Prostate gland (tissue), 2 donors: Measurements from ENCODE around the gene KAZALD1. TPM values are rescaled to one million over a fixed set of nuclear protein-coding genes. Genes with fewer than 3 reads are reported as not detected.

ENCODE experiments used
- DNase-seq: peaks from one replicate; pipeline ENCODE4 v3.0.0-alpha.2; 2019; ENCODE audit warnings: low spot score
- H3K27ac ChIP-seq, 2 donors: fragments of 200-600 bp; sonication (generic); 2 replicates each; pipeline ENCODE4 v1.5.1; 2017 to 2019
- H3K27me3 ChIP-seq: fragments of 200-600 bp; sonication (generic); replicated peaks from 2 replicates; pipeline ENCODE4 v1.5.1; 2019; ENCODE audit not compliant: insufficient read depth
- H3K36me3 ChIP-seq, 2 donors: fragments of 200-600 bp; sonication (generic); 1 replicate in 1 of 2; 2 replicates in 1 of 2; pipeline versions ENCODE4 v1.5.1 to v1.8.1; 2017 to 2019
- H3K4me1 ChIP-seq: fragments of 200-600 bp; sonication (generic); replicated peaks from 2 replicates; pipeline ENCODE4 v1.5.1; 2019
- H3K4me3 ChIP-seq, 2 donors: fragments of 200-600 bp; sonication (generic); 2 replicates each; pipeline ENCODE4 v1.5.1; 2017 to 2019
- H3K9me3 ChIP-seq: fragments of 200-600 bp; sonication (generic); 2 replicates; pipeline ENCODE4 v1.5.1; 2017
- CTCF ChIP-seq, 4 experiments: fragments of 200-600 bp in 2 of 4; fragments of 450-650 bp in 2 of 4; sonication (generic) in 2 of 4; IDR thresholded peaks; 1 replicate in 3 of 4; 2 replicates in 1 of 4; pipeline ENCODE4 v1.5.1; 2016 to 2019; ENCODE audit warnings: antibody characterized with exemption in 4 of 4, mild to moderate bottlenecking in 2 of 4, moderate library complexity in 2 of 4
- POLR2A ChIP-seq: fragments of 450-650 bp; IDR thresholded peaks from one replicate; pipeline ENCODE4 v1.6.1; 2016; ENCODE audit warnings: antibody characterized with exemption, mild to moderate bottlenecking
- POLR2AphosphoS5 ChIP-seq: sonication (generic); formaldehyde crosslinking; IDR thresholded peaks from one replicate; pipeline ENCODE4 v1.6.1; 2017; ENCODE audit warnings: antibody characterized with exemption
- WGBS: methylation state at CpG from one replicate; pipeline ENCODE4 v1.1.5; 2018; 5-methylcytosine and 5-hydroxymethylcytosine counted together
- intact Hi-C: fragments of 100-400 bp; cut with DNase I; formaldehyde crosslinking; loops from one replicate; pipeline ENCODE4 v1.14.2; 2022
- total RNA-seq, 2 donors: library from RNA; depleted of rRNA; stranded (reverse); fragments of >200 nt; gene quantifications; one replicate each; pipeline ENCODE4 v1.1.0, GENCODE V29; 2016

The KAZALD1 gene
- total RNA-seq, 2 donors from 2014 or later, result 9.8 to 24.4 TPM

GRCh38 chr10:101066146-101066895, 4.5 kb downstream of the KAZALD1 start:
- Histone ChIP-seq H3K9me3 (no peaks in the 10 kb centered on the region), H3K4me1 (peaks cover 5% of the 10 kb centered on the region), H3K4me3 (peak overlapping the region; percentile 38 to 47), H3K27ac (peak overlapping the region; percentile 82 to 85), H3K27me3 (no peaks in the 10 kb centered on the region), H3K36me3 (no peaks in the 10 kb centered on the region)
- peak; percentile 66 for DNase-seq
- intact Hi-C loops, result loop anchor here (2.0 to 5.0 kb wide), 2 partner anchors 26 to 34 kb away; partner anchors contain the start of genes PDZD7 and SFXN3
- TF ChIP-seq CTCF (IDR thresholded peaks at IDR 0.05), result peak in 2 of 4 experiments; percentile 48 to 59
- TF ChIP-seq POLR2A, result peak; percentile 14
- TF ChIP-seq POLR2AphosphoS5, result peak; percentile 36
- 2% methylated on average over 46 of the region's 49 CpGs for WGBS

- Histone ChIP-seq H3K9me3 (no peaks in the 10 kb centered on the region), H3K4me3 (peak overlapping the region; percentile 38 to 47), H3K4me1 (peaks cover 5% of the 10 kb centered on the region), H3K36me3 (no peaks in the 10 kb centered on the region), H3K27me3 (no peaks in the 10 kb centered on the region), H3K27ac (peak overlapping the region; percentile 82 to 85)
- intact Hi-C loops, result loop anchor here (2.0 to 5.0 kb wide), 2 partner anchors 26 to 35 kb away; partner anchors contain the start of genes PDZD7 and SFXN3
- WGBS, result 1% methylated on average over 31 of the region's 31 CpGs
- DNase-seq, result no peak
- TF ChIP-seq CTCF (IDR thresholded peaks at IDR 0.05) (no peak), POLR2A (no peak), POLR2AphosphoS5 (no peak)
These were observed 5.1 kb downstream of the KAZALD1 start for GRCh38 chr10:101066896-101067355.

GRCh38 chr10:101067356-101068083, 5.7 kb downstream of the KAZALD1 start:
- H3K4me1 ChIP-seq, result peaks cover 5% of the 10 kb centered on the region

GRCh38 chr10:101069441-101069840, 7.7 kb downstream of the KAZALD1 start:
- Histone ChIP-seq H3K27ac (no peak overlapping the region), H3K4me1 (peaks cover 5% of the 10 kb centered on the region), H3K27me3 (no peaks in the 10 kb centered on the region), H3K36me3 (no peaks in the 10 kb centered on the region), H3K4me3 (no peak overlapping the region), H3K9me3 (no peaks in the 10 kb centered on the region)
- WGBS, result 81% methylated on average over 5 of the region's 5 CpGs
- intact Hi-C loops, result loop anchor here (5.0 kb wide), 1 partner anchor 37 kb away; the partner anchor contains the start of genes PDZD7 and SFXN3
- TF ChIP-seq CTCF (IDR thresholded peaks at IDR 0.05) (no peak), POLR2AphosphoS5 (no peak), POLR2A (no peak)
- no peak for DNase-seq

More at GRCh38 chr10:101067356-101068083, 5.7 kb downstream of the KAZALD1 start:
- Histone ChIP-seq H3K27me3 (no peaks in the 10 kb centered on the region), H3K27ac (peak overlapping the region; percentile 82 to 85), H3K36me3 (no peaks in the 10 kb centered on the region), H3K4me3 (peak overlapping the region; percentile 38 to 47), H3K9me3 (no peaks in the 10 kb centered on the region)
- intact Hi-C loops, result loop anchor here (2.0 to 5.0 kb wide), 2 partner anchors 27 to 35 kb away; partner anchors contain the start of genes PDZD7 and SFXN3
- DNase-seq, result peak; percentile 78
- no peak for TF ChIP-seq POLR2A
- peak; percentile 73 to 96 (median 92) for TF ChIP-seq CTCF (IDR thresholded peaks at IDR 0.05)
- peak; percentile 76 for TF ChIP-seq POLR2AphosphoS5
- 1% methylated on average over 40 of the region's 43 CpGs for WGBS
